Activated effector memory CD4-positive, alpha-beta T cell treated with Interleukin-2 at 50 U/mL for 16 hours (primary cell): Measurements from ENCODE around the gene ABI1.

Experiments
- DNase-seq: peaks from one replicate; pipeline ENCODE4 v3.0.0-alpha.2; 2020

ABI1 gene

DNA sequence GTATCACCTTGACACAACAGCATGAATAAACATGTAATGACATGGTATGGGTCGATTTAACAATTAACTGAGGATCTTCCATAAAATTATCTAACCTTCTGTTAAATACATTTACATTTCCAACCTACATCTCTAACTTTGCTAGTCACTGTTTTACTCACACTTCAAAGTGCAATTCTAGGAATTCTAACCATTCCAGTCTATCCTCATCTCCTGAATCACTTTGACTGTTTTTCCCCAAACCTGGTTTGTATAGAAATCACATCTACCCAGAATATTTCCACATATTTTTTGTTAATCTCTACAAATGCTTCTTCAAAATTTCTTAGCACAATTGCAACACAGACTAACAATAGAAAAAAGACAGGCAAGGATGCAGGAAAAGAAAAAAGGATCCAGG, 6.2 kb downstream of the ABI1 start:
- no peak for DNase-seq

GRCh38 chr10:26844396-26844975, 16.3 kb downstream of the ABI1 start:
- DNase-seq, result no peak

DNA sequence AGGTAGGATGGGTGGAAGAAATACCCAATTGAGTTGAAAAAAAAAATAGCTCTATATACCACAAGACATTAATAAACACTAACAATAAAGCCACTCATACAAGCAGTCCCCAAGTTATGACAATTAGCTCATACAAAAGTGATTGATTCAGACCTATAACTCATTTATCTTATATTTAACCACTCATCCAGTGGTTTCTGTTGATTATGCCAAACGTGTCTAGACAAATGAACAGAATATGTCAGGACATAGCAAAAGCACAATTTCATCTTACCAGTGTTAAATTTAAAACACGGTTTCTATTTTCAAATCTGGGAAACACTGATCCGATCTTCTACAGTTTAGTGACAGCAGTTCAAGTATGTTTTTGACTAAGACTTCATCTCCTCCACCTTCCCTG, 17.0 kb downstream of the ABI1 start:
- no peak for DNase-seq

GRCh38 chr10:26841733-26842317, 18.9 kb downstream of the ABI1 start:
- no peak for DNase-seq

DNA sequence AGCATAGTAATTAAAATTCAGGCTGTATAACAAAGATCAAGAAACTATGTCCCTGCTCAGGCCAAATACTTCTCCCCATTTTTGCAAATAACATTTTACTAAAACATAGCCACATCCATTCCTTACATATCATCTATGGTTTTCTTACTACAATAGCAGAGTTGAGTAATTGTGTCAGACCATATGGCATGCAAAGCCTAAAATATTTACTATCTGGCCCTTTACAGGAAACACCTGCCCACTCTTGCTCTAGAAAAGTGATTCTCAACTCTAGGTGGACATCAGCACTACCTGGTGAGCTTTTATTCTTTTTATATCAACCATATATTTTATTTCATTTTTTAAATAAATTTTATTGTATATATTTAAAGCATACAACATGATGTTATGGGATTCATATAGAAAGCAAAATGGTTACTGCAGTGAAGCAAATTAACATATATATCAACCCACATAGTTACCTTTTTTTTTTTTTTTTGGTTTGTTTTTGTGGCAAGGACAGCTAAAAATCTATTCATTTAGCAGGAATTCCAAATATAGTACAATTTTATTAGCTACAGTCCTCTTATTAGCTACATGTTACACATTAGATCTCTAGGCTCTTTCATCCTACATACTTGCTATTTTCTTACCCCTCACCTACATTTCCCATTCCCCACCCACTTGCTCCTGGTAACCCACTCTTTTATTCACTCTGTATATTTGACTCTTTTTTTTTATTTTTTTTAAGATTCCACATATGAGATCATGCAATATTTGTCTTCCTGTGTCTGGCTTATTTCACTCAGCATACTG, 19.6 kb downstream of the ABI1 start:
- DNase-seq, result no peak

GRCh38 chr10:26839966-26840627, 20.7 kb downstream of the ABI1 start:
- no peak for DNase-seq

- DNase-seq, result no peak
Observed at GRCh38 chr10:26837139-26837538, 23.6 kb downstream of the ABI1 start.

DNA sequence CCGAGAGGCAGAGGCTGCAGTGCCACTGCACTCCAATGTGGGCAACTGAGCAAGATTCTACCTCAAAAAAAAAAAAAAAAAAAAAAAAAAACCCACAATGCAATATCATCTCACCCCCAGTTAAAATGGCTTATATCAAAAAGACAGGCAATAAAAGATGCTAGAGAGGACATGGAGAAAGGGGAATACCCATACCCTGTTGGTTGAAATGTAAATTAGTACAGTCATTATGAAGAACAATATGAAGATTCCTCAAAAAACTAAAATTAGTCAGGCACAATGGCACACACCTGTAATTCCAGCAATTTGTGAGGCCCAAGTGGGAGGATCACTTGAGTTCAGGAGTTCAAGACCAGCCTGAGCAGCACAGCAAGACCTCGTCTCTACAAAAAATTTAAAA, 25.7 kb downstream of the ABI1 start:
- DNase-seq, result no peak

DNA sequence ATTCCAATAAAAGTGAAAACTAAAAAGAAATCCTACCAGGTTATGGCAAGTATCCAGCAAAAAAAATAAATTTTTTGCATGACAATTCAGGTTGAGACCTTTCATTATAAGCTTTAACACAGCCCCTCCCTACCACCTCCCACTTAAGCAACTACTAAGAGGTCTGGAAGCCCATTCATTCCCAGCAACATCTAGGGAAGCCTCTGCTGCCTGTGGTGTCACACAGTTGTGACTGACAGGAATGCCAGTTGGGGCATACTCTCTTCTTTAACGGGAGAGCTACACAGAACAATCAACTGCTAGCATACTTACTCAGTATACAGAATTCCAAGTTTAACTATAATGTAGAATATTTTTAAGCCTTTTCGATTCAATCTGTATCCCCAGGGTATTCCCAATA, 27.8 kb downstream of the ABI1 start:
- DNase-seq, result no peak

GRCh38 chr10:26831936-26832335, 28.8 kb downstream of the ABI1 start:
- DNase-seq, result no peak

GRCh38 chr10:26829810-26830515, 30.8 kb downstream of the ABI1 start:
- DNase-seq, result no peak

DNA sequence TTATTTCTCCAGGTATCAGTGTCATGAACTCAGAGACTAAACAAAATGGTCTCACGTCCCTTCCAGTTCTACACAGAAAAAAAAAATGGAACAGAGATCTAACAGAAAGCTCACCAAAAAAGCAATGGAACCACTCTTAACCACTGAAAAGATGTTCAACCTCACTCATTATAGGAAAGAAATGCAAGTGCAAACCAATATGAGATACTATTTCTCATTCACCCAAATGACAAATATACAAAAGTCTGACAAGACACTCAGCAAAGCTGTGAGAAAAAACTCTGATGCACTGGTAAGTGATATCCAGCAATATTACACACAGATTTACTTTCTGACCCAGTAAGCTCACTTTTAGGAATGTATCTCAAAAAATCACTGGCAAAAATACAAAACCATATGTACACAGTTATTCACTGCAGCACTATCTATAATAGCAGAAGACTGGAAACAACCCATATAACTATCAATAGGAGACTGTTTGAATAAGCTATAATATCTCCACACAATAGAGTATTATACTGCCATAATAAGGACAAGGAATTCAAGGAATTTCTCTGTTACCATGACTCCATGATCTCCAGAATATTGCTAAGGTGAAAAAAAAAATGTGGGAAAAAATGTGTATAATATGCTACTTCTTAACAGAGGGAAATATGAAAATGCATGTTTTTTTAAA, 36.6 kb downstream of the ABI1 start:
- DNase-seq, result no peak

- no peak for DNase-seq
Observed at GRCh38 chr10:26821699-26822570, 38.8 kb downstream of the ABI1 start.

DNA sequence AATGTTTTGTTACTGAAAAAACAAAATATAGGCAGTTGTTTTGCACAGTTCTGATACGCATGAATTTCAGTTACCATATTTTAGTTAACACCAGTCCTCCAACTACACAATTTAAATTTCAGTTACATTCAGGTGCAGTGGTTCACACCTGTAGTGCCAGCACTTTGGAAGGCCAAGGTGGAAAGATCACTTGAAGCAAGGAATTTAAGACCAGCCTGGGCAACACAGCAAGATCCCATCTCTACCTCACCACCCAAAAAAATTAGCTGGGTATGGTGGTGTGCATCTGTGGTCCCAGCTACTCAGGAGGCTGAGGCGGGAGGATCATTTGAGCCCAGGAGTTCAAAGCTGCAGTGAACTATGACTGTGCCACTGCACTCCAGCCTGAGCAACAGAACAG, 45.3 kb downstream of the ABI1 start:
- DNase-seq, result no peak

- no peak for DNase-seq
Observed at GRCh38 chr10:26810435-26811026, 50.2 kb downstream of the ABI1 start.

DNA sequence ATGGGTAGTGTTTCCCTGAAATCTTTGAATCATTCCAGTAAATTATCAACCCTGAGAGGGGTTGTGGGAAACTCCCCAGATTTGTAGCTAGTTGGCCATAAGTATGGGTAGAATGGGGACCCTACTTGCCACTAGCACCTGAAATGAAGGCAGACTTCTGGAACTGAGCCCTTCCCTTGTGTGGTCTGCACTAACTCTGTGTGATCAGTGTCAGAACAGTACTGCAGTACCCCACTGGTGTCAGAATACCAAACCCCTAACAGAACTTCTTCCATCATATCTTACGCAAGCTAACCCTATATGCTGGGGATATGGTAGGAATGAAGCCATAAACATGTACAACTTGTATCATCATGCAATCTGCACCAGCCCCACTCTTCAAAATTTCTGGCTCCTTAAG, 50.8 kb downstream of the ABI1 start:
- no peak for DNase-seq

DNA sequence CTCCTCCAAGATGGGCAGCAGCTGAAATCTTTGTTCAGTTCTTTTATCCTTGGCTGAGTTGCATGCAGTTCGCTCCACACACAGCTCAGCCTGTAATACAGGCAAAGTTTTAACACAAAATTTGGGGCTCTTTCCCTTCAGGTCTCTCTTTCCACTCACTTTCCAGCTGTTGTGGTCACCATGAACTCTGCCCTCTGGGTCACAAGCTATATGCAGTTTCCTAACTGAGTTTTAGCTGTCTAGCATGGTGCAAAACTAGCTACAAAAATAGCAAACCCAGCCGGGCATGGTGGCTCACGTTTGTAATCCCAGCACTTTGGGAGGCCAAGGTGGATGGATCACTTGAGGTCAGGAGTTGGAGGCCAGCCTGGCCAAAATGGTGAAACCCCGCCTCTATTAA, 53.2 kb downstream of the ABI1 start:
- no peak for DNase-seq

DNA sequence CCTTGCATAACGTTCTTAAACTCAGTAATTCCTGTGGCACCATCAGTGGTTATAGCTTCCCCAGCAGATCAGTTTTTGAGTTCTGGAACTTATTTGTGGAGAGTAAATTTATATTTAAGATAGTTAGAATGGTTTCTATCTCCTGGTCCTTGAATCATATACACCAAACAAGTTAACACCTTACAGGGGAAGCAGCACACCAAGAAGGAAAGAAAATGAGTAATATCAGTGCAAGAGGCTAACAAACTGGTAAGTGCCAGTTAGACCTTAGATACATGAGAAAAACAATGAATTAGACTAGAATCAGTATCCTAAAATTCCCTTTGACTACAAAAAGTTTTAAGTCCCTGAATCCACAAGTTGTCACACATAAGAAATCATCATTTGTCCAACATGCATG, 54.2 kb downstream of the ABI1 start:
- DNase-seq, result no peak

DNA sequence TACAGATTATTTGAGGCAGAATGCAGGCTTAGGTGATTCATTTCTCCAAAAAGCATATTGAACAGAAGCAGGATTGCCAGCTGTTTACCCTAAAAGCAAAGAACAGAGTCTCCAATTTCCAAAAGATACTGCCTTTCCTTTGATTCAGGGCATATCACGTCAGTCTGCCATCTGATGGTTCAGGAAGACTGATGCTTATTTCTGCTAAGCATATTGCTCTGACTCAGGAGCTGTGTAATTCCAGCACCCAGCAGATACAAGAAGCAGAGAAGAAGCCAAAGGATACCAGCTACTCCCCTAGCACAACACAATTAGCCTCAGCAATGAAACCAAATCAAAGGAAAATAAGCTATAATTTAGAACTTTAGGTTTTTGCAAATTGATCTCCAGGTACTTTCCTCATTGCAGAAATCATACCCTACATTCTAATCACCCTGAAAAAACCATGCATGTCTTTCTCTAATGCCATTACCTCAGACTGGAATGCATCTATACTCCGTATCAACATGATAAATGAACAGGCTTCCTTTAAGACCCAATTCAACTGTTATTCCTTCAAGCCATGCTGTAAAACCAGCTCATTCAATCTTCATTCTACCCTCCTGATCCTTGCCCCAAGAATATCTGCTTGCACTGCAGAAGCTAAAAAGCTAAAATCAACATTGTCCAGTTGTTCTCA, 55.1 kb downstream of the ABI1 start:
- DNase-seq, result no peak
